B cell (primary cell): ENCODE results near the gene ZNF428. TPM values are rescaled to one million over a fixed set of nuclear protein-coding genes. Genes with fewer than 3 reads are reported as not detected.

Experiments used
- ATAC-seq: fragments of 200-7000 bp; cut with Tn5 transposase; one replicate; pipeline ENCODE4 v1.10.0; 2021; ENCODE audit warnings: low read depth, mild to moderate bottlenecking, moderate number of reproducible peaks, moderate library complexity
- CTCF ChIA-PET: fragments of 350-600 bp; sonication (Branson Sonifier 250); formaldehyde crosslinking; loops from one replicate; lab custom pipeline; 2021; ENCODE audit warnings: antibody characterized with exemption, inconsistent platforms; lab: Charles Lee
- POLR2A ChIA-PET: fragments of 350-600 bp; sonication (Branson Sonifier 250); formaldehyde crosslinking; loops from one replicate; lab custom pipeline; 2021; ENCODE audit warnings: antibody characterized with exemption; lab: Charles Lee
- DNase-seq: peaks from one replicate; pipeline ENCODE4 v3.0.0; 2013
- H2AFZ ChIP-seq: 2 replicates; pipeline ENCODE4 v1.6.1; 2012; ENCODE audit warnings: mild to moderate bottlenecking, low read depth, low read length; ENCODE audit not compliant: insufficient read depth, poor library complexity, severe bottlenecking
- H3K27ac ChIP-seq, 2 donors: 1 replicate in 1 of 2; 2 replicates in 1 of 2; pipeline ENCODE4 v1.5.1; 2012 to 2013; ENCODE audit warnings: low read length in 2 of 2, mild to moderate bottlenecking in 2 of 2, moderate library complexity in 1 of 2
- H3K27me3 ChIP-seq, 4 experiments: fragments of 200-600 bp in 1 of 4; sonication (generic) in 1 of 4; replicated peaks in 1 of 4; 1 replicate in 2 of 4; 2 replicates in 2 of 4; pipeline versions ENCODE4 v1.6.1 to v1.7.0; 2013 to 2016; ENCODE audit warnings: low read length in 3 of 4, mild to moderate bottlenecking in 2 of 4, mixed read lengths in 1 of 4, moderate library complexity in 1 of 4; ENCODE audit not compliant: insufficient read depth in 4 of 4, control insufficient read depth in 3 of 4; ENCODE audit errors: control extremely low read depth in 1 of 4
- H3K36me3 ChIP-seq, 2 experiments: replicated peaks in 1 of 2; 1 replicate in 1 of 2; 2 replicates in 1 of 2; pipeline versions ENCODE4 v1.6.1 to v1.7.1; 2013; ENCODE audit warnings: low read length in 1 of 2; ENCODE audit not compliant: insufficient read depth in 2 of 2, control insufficient read depth in 1 of 2; ENCODE audit errors: control extremely low read depth in 1 of 2, extremely low read depth in 1 of 2
- H3K4me1 ChIP-seq, 2 donors: fragments of 200-600 bp in 1 of 2; sonication (generic) in 1 of 2; 1 replicate in 1 of 2; 2 replicates in 1 of 2; pipeline versions ENCODE4 v1.5.1 to v1.6.1; 2013 to 2017; ENCODE audit warnings: low read length in 2 of 2; ENCODE audit not compliant: control insufficient read depth in 2 of 2, insufficient read depth in 2 of 2
- H3K4me2 ChIP-seq: replicated peaks from 2 replicates; pipeline ENCODE3; 2012; ENCODE audit warnings: mild to moderate bottlenecking, low read depth, low read length; ENCODE audit not compliant: poor library complexity, severe bottlenecking
- H3K4me3 ChIP-seq, 5 experiments: fragments of 200-600 bp in 1 of 5; sonication (generic) in 1 of 5; 1 replicate in 3 of 5; 2 replicates in 2 of 5; pipeline versions ENCODE4 v1.5.1 to v1.7.0; 2011 to 2016; ENCODE audit warnings: low read length in 4 of 5, mild to moderate bottlenecking in 4 of 5, low read depth in 2 of 5, control low read depth in 1 of 5, moderate library complexity in 1 of 5; ENCODE audit not compliant: insufficient read depth in 1 of 5; ENCODE audit errors: control extremely low read depth in 1 of 5, extremely low read depth in 1 of 5
- H3K79me2 ChIP-seq: fragments of 200-600 bp; sonication (generic); one replicate; pipeline ENCODE4 v1.6.0; 2016; ENCODE audit warnings: low read length; ENCODE audit not compliant: control insufficient read depth, insufficient read depth
- H3K9ac ChIP-seq: fragments of 200-600 bp; sonication (generic); 2 replicates; pipeline ENCODE4 v1.6.1; 2017; ENCODE audit warnings: mild to moderate bottlenecking, low read length, moderate library complexity
- H3K9me3 ChIP-seq, 3 donors: one replicate each; pipeline versions ENCODE4 v1.6.1 to v1.7.1; 2013; ENCODE audit warnings: low read length in 2 of 3; ENCODE audit not compliant: control insufficient read depth in 2 of 3, insufficient read depth in 1 of 3; ENCODE audit errors: control extremely low read depth in 1 of 3
- H4K20me1 ChIP-seq: 2 replicates; pipeline ENCODE4 v1.6.0; 2012; ENCODE audit warnings: mild to moderate bottlenecking, low read length; ENCODE audit not compliant: insufficient read depth, control insufficient read depth, poor library complexity, severe bottlenecking
- H3K27ac Mint-ChIP-seq: one replicate; pipeline ENCODE4 v1.8.0; 2021; ENCODE audit warnings: mixed read lengths
- H3K27me3 Mint-ChIP-seq: one replicate; pipeline ENCODE4 v1.8.0; 2021; ENCODE audit warnings: mixed read lengths
- H3K4me1 Mint-ChIP-seq: one replicate; pipeline ENCODE4 v1.8.0; 2021; ENCODE audit warnings: mixed read lengths
- H3K4me3 Mint-ChIP-seq: one replicate; pipeline ENCODE4 v1.8.0; 2021; ENCODE audit warnings: mixed read lengths
- H3K9me3 Mint-ChIP-seq: one replicate; pipeline ENCODE4 v1.8.0; 2022; ENCODE audit warnings: mixed read lengths; ENCODE audit not compliant: insufficient read depth
- CTCF ChIP-seq: fragments of 200-600 bp; IDR thresholded peaks from one replicate; pipeline ENCODE4 v1.8.0; 2022; ENCODE audit warnings: antibody characterized with exemption, mild to moderate bottlenecking
- EZH2 ChIP-seq: IDR thresholded peaks from 2 replicates; pipeline ENCODE4 v1.6.1; 2012; ENCODE audit warnings: borderline replicate concordance, low read depth, mild to moderate bottlenecking, moderate library complexity, low read length; ENCODE audit not compliant: insufficient read depth, poor library complexity, severe bottlenecking
- WGBS: methylation state at CpG from one replicate; pipeline ENCODE4 v1.1.5; 2013; ENCODE audit warnings: missing lambda C conversion rate; ENCODE audit not compliant: insufficient coverage; 5-methylcytosine and 5-hydroxymethylcytosine counted together
- intact Hi-C: fragments of 100-400 bp; cut with micrococcal nuclease; formaldehyde crosslinking; loops from one replicate; pipeline ENCODE4 v1.10.0; 2022
- polyA plus RNA-seq: library from polyadenylated mRNA; depleted of rRNA; stranded (reverse); fragments of >200 nt; gene quantifications from 2 replicates; pipeline ENCODE4 v1.2.3, GENCODE V29; 2012
- total RNA-seq, 2 donors: library from RNA; stranded (reverse); fragments of 120-200 nt in 1 of 2; gene quantifications; 1 replicate in 1 of 2; 2 replicates in 1 of 2; pipeline versions ENCODE4 v1.2.3 to v1.2.4, GENCODE V29; 2013 to 2022

Gene ZNF428
- total and polyA plus RNA-seq, 2 donors (not counting 1 experiment from before 2014, with no cell fraction given) = 16.9 to 19.7 TPM

GRCh38 chr19:43578787-43579186 is 40.6 kb downstream of the ZNF428 start:
- H3K4me1 ChIP-seq = peaks cover 23 to 62% of the 10 kb centered on the region in 2 donors
- H4K20me1 ChIP-seq = no peaks in the 10 kb centered on the region
- no peak overlapping the region for H3K4me2 ChIP-seq
- Mint-ChIP-seq H3K9me3 (no peaks in the 10 kb centered on the region), H3K27me3 (no peaks in the 10 kb centered on the region), H3K4me3 (peak overlapping the region; percentile 35), H3K27ac (peak overlapping the region; percentile 59), H3K4me1 (peaks cover 41% of the 10 kb centered on the region)
- H3K27ac ChIP-seq = no peak overlapping the region
- H2AFZ ChIP-seq = no peak overlapping the region
- TF ChIP-seq CTCF = no peak
- DNase-seq (no peak), ATAC-seq (no peak)
- ChIA-PET CTCF (interaction anchor here (1.5 kb wide), 1 partner anchor 16 kb away, joined by 6 read pairs; no protein-coding TSS in a partner anchor), POLR2A (interaction anchor here (0.7 kb wide), 1 partner anchor 10 kb away, joined by 4 read pairs; no protein-coding TSS in a partner anchor)
- no peak overlapping the region for H3K4me3 ChIP-seq
- no peaks in the 10 kb centered on the region for H3K27me3 ChIP-seq
- intact Hi-C loops = no loop called here
- H3K36me3 ChIP-seq = no peaks in the 10 kb centered on the region
- WGBS = 100% methylated on average over 3 of the region's 3 CpGs
- H3K79me2 ChIP-seq = peaks cover 16% of the 10 kb centered on the region
- no peak overlapping the region for H3K9ac ChIP-seq
- no peaks in the 10 kb centered on the region for H3K9me3 ChIP-seq

DNA sequence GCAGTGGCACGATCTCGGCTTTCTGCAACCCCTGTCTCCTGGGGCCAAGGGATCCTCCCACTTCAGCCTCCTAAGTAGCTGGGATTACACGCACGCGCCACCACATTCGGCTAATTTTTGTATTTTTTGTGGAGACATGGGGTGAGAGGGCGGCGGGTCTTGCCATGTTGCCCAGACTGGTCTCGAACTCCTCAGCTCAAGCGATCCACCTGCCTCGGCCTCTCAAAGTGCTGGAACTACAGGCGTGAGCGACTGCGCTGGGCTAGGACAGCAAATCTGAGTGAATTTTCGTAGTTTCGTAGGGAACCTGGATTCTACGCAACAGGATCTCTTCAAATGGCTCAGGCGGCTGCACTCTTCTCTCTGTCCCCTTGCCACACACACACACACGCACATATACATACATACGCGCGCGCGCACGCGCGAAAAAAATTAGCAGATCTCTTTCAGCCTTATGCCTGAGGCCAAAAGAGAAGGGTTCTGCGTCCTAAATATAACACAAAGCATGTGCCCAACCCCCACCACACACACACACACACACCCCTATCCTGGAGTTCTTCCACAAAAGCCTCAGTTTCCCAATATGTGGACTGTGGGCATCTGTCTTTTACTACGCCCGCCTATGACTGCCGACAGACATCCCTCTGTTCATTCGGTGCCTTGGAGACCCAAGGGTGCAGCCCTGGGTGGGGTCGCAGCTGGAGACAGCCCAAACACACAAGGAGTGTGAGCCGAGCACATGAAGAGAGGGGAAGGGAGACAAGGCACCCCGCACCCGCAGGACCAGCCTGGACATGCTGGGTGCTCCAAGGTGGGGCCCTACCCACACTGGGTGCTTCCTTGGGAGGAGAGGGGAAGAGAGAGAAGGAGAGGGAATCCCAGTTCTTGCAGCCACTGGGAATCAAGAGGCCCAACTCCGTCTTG is 43.2 kb downstream of the ZNF428 start:
- ChIA-PET CTCF (interaction anchor here (1.6 to 3.2 kb wide), 2 partner anchors 21 to 129 kb away, joined by 6 to 20 read pairs; no protein-coding TSS in a partner anchor), POLR2A (interaction anchor here (0.6 to 3.3 kb wide), 4 partner anchors 17 to 178 kb away, joined by 3 to 15 read pairs (median 8); partner anchors contain the start of genes IRGQ, ZNF575 and ZNF576)
- peak overlapping the region; percentile 38 to 98 (median 82) for H3K4me3 ChIP-seq
- no peaks in the 10 kb centered on the region for H3K9me3 Mint-ChIP-seq
- H3K27ac ChIP-seq = peak overlapping the region; percentile 38 to 63
- H3K4me1 ChIP-seq = peaks cover 16 to 37% of the 10 kb centered on the region in 2 donors
- H3K9ac ChIP-seq = peak overlapping the region; percentile 57
- H2AFZ ChIP-seq = peak overlapping the region; percentile 59
- DNase-seq (no peak), ATAC-seq (peak; percentile 5)
- no peaks in the 10 kb centered on the region for H3K27me3 Mint-ChIP-seq
- no peaks in the 10 kb centered on the region for H4K20me1 ChIP-seq
- H3K79me2 ChIP-seq = peaks cover 32% of the 10 kb centered on the region
- peak overlapping the region; percentile 84 for H3K4me2 ChIP-seq
- peaks cover 0 to 10% of the 10 kb centered on the region in 2 experiments for H3K36me3 ChIP-seq
- intact Hi-C loops = loop anchor here (1.0 kb wide), 5 partner anchors 13 to 206 kb away; partner anchors contain the start of genes IRGQ, ZNF428, ZNF575 and ZNF576
- peak overlapping the region; percentile 78 for H3K27ac Mint-ChIP-seq
- H3K4me1 Mint-ChIP-seq = peaks cover 35% of the 10 kb centered on the region
- H3K27me3 ChIP-seq = no peaks in the 10 kb centered on the region
- 79% methylated on average over 29 of the region's 37 CpGs for WGBS
- peak overlapping the region; percentile 97 for H3K4me3 Mint-ChIP-seq
- no peak for TF ChIP-seq EZH2
- no peak for TF ChIP-seq CTCF
- no peaks in the 10 kb centered on the region for H3K9me3 ChIP-seq
